Measurements from ENCODE around the gene TM4SF5. TPM values are rescaled to one million over a fixed set of nuclear protein-coding genes. Genes with fewer than 3 reads are reported as not detected.
A peak's percentile ranks its signal among the peaks of the same experiment; 100 is the strongest.

Gene TM4SF5
- total RNA-seq, 1 donor from 2014 or later: not detected

DNA sequence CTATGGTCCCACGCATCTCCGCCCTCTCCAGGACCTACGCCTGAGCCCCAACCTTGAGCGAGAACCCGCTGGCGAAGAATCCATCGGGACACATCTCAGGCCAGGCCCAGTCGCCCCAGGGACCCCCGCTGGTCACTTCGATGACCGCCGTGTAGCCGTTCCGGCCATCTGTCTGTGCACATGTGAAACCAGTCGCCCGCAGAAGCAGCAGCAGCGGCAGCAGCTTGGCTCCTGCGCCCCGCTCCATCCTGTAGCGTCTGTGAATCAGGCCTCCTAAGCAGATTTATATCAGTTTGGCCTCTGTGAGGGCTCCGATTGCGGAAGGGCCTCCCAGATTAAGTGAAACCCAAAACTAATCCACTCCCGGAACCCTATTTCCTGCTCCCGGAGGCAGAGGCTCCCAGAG is 14.4 kb downstream of the TM4SF5 start, which contains the start of gene VMO1:
VMO1 (minus strand) TSS at position 259 of the 406 bp plus-strand sequence; CDS start at position 247, 12 bp downstream.
- intact Hi-C loops (cut with DNase I): loop anchor here (2.0 to 10.0 kb wide), 2 partner anchors 51 to 103 kb away; partner anchors contain the start of genes CXCL16, MED11 and ZMYND15
- ATAC-seq (ENCODE audit: poor library complexity) (no peak), DNase-seq (no peak)

DNA sequence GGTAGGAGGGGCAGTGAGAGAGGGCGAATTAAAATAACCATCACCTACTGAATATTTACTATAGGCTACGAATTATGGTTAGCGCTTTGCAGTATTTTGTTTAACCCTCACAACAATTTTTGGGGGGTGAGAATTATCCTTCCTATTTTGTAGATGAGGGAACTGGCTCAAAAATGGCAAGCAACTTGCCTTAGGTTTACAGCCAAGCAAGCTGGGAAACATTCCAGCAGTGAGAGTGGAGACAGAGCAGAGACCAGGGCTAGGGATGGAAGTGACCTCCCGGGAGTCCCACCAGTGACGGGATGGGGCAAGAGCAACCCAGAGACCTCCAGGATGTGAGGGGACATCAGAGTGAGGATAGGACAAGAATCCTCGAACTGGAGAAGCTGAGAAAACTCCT is 14.8 kb downstream of the TM4SF5 start:
- DNase-seq: no peak
- no peak for ATAC-seq (ENCODE audit: poor library complexity)
- intact Hi-C loops (cut with DNase I): loop anchor here (2.0 to 10.0 kb wide), 2 partner anchors 52 to 102 kb away; partner anchors contain the start of genes CXCL16, MED11 and ZMYND15

DNA sequence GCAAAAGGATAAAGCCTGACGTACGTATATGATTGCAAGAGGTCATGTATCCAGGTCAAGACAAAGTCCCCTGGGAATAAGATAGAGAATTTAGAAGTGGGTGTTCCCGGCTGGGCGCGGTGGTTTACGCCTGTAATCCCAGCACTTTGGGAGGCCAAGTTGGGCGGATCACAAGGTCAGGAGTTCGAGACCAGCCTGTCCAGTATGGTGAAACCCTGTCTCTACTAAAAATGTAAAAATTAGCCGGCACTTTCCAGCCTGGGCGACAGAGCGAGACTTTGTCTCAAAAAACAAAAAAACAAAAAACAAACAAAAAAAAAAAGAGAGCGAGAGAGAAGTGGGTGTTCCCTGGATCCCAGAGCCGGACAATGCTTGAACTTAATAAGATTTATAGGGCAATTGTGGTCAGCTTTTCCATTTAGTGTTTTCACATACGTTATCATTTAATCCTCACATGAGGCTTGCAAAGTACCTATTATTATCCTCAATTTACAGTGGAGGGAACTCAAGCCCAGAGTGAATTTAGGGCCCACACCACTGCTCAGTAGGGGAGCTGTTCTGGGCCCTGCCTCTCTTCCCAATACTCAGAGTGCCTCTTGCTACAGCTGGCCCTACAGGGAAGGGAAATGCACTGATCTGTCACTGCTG is 16.6 kb downstream of the TM4SF5 start:
- ATAC-seq (ENCODE audit: poor library complexity) (no peak), DNase-seq (no peak)
- intact Hi-C loops (cut with DNase I): loop anchor here (10.0 kb wide), 1 partner anchor 53 kb away; the partner anchor contains the start of genes CXCL16, MED11 and ZMYND15

DNA sequence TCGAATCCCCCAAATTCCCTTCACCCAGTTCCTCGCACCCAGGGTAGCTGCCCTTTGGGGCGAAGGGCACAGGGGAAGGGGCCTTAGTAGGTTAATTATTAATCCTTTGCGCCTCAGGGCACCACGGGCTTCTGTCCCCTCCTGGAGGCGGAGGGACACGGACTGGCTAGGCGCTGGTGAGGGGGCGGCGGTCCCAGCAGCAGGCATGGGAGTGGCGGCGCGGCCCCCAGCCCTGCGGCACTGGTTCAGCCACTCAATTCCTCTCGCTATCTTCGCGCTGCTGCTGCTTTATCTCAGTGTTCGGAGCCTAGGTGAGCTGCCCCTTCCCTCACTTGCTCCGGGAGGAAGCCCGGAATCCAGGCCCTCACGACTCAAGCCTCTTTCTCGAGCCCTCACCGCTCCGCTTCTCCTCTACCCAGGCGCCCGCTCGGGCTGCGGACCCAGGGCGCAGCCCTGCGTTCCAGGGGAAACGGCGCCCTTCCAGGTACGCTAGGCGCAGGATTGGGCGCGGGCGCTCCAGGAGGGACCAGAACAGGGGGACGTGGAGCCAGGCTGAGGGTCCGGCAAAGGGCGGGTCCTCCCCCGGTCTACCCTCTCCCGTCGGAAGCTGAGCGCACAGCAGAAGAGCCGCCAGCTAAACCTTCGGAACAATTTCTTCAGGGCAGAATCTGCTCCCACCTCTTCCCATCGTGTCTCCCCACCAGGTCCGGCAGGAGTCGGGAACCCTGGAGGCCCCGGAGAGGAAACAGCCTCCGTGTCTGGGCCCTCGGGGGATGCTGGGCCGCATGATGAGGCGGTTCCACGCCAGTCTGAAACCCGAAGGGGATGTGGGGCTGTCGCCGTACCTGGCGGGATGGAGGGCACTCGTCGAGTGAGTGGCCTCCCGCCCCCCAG is 17.4 kb downstream of the TM4SF5 start, which contains the start of gene GLTPD2:
GLTPD2 (plus strand) TSS at position 158 of the 894 bp plus-strand sequence; CDS start at position 206, 48 bp downstream.
- intact Hi-C loops (cut with DNase I): loop anchor here (10.0 kb wide), 1 partner anchor 54 kb away; the partner anchor contains the start of genes CXCL16, MED11 and ZMYND15
- ATAC-seq (ENCODE audit: poor library complexity) (no peak), DNase-seq (no peak)

DNA sequence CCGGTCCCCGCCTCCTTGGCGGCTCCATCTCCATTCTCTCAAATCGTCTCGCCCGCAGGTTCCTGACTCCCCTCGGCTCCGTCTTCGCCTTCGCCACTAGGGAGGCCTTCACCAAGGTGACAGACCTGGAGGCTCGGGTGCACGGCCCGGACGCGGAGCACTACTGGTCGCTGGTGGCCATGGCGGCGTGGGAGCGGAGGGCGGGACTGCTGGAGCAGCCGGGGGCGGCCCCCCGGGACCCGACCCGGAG is 17.9 kb downstream of the TM4SF5 start:
- ATAC-seq (ENCODE audit: poor library complexity): no peak
- intact Hi-C loops (cut with DNase I): loop anchor here (10.0 kb wide), 1 partner anchor 55 kb away; the partner anchor contains the start of genes CXCL16, MED11 and ZMYND15

DNA sequence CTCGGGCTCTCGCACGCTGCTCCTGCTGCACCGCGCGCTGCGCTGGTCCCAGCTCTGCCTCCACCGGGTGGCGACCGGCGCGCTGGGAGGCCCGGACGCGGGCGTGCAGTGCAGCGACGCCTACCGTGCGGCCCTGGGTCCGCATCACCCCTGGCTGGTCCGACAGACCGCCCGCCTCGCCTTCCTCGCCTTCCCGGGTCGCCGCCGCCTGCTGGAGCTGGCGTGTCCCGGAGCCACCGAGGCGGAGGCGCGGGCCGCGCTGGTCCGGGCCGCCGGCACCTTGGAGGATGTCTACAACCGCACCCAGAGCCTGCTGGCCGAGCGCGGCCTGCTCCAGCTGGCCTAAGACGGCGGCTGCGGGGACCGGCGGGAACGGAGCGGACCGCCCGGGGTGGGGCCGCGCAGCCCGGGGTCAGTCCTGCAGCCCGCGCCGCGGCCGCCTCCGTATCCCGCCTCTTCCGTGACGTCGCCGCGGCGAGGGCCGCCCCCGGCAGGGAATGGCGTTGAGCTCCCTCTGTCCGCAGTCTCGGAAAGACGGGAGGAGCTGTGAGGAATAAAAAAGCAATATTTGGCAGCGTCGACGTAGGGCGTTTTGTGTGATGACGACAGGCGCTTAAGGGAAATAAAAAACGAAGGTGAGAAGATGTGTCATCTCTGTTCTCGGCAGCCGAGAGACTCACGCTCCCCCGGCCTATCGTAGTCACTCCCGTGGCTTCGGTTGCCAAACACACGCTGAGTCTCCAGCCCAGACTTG is 18.4 kb downstream of the TM4SF5 start:
- ATAC-seq (ENCODE audit: poor library complexity) (peak; percentile 97), DNase-seq (peak; percentile 91)
- intact Hi-C loops (cut with DNase I): loop anchor here (10.0 kb wide), 1 partner anchor 55 kb away; the partner anchor contains the start of genes CXCL16, MED11 and ZMYND15

More for the DNA sequence above, 17.9 kb downstream of the TM4SF5 start:
- no peak for DNase-seq

DNA sequence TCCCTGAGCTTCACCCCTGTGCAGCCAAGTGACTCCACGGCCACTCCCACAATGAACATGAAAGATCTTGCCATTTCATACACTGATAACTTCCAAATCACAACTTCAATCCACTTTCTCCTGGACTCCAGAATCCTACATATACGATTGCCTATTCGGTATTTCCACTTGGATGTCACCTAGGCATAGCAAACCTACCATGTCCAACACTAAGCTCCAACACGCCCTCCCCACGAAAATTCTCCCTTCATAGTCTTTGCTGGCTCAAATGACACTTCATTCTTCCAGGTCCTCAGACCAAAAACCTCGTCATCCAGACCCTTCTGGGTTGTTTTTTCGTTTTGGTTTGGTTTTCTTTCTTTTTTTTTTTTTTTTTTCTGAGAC is 19.0 kb downstream of the TM4SF5 start:
- intact Hi-C loops (cut with DNase I): no loop called here
- ATAC-seq (ENCODE audit: poor library complexity): no peak
- DNase-seq: no peak

DNA sequence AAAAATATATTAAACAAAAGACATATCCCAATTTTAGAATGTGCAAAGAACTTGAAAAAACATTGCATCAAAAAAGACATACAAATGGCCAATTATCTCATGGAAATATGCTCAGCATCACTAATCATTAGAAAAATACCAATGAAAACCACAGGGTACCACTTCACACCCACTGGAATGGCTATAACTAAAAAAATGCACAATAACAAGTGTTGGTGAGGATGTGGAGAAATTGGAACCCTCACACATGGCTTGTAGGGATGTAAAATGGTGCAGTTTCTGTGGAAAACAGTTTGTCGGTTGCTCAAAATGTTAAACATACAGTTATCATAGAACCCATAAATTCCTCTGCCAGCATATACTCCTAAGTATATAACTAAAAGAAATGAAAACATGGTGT is 23.5 kb downstream of the TM4SF5 start:
- no peak for DNase-seq
- intact Hi-C loops (cut with DNase I): loop anchor here (5.0 kb wide), 1 partner anchor 42 kb away; no protein-coding TSS in a partner anchor
- no peak for ATAC-seq (ENCODE audit: poor library complexity)

DNA sequence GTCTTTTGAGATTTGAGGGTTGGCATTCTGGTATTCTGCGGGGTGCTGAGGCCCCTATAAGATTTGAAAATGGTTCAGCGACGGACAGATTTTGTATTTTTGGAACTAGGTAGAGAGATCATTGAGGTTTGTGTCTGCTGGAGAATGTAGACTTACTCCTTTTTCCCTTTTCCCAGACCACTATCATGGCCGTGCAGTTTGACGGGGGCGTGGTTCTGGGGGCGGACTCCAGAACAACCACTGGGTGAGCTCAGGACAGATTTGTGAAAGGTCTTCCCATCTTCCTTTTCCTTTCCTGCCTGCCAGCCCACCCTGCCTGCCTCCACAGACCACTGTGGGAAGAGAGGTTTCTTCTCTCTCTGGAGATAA is 24.9 kb downstream of the TM4SF5 start:
- intact Hi-C loops (cut with DNase I): loop anchor here (5.0 kb wide), 1 partner anchor 41 kb away; no protein-coding TSS in a partner anchor
- ATAC-seq (ENCODE audit: poor library complexity): peak; percentile 21
- DNase-seq: no peak

DNA sequence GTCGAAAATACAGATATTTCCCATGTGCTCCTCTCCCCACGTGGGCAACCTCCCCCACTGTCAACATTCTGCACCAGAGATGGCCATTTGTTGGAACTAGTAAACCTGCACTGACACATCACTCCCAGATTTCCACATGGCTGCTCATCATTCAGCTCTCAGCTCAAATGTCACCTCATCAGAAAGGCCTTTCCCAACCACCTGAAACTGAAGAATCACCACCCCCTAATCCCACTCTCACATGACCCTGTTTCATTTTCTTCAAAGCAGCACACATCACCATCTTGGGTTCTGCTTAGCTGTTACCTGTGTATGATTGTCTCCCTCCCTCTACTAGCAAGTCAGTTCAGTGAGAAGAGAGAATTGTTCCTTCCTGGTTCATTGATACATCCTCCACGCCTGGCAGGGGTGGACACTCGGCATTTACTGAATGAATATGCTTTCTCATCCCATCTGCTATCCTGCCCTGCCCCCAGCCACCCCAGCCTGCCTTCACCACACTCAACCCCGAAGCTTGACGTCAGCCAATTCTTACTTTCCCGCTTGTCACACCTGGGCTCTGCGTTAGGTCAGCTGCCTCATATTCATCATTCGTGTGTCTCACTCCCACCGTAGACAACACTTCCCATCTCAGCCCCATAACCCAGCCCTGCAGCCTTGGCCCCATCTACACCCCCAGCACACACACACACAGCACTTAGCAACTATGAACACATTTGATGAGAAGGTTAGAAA is 28.9 kb downstream of the TM4SF5 start:
- ATAC-seq (ENCODE audit: poor library complexity) (no peak), DNase-seq (no peak)
- intact Hi-C loops (cut with DNase I): no loop called here

DNA sequence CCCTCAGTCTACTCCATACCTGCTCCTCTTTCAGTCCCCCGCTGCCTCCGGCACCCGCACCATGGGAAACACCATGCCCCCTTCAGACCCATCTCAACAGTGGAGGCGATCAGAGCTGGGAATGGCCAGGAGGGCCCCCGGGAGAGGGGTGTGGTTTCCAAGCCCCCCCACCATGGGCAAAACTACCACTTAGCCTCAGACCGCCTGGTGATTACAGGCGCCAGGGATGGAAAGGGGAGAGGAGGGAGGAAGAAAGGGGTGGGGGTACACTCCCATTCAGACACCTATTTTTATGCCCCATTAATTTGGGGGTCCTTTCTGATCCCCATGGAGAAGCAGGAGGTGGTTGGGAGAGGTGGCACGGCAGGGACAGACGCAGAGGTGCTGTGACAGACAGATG is 30.5 kb downstream of the TM4SF5 start, which contains the start of gene C17orf114:
C17orf114 (minus strand) TSS at position 101 of the 400 bp plus-strand sequence.
- intact Hi-C loops (cut with DNase I): no loop called here
- ATAC-seq (ENCODE audit: poor library complexity): no peak
- DNase-seq: no peak

DNA sequence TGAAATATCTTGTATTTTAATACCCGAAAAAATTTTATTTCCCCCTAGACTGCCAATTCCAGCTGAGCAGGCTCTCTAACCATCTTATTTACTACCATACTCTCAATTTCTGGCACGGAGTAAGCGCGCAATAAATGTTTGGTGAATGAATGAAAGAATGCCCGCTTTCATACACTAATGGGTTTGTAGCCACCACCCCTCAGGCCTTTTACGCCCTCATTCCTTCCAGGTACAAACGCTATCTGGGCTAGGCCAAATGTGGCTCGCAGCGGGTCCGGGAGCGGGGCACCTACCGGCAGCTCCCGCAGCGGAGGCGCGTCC is 34.7 kb downstream of the TM4SF5 start:
- ATAC-seq (ENCODE audit: poor library complexity) (no peak), DNase-seq (peak; percentile 45)
- intact Hi-C loops (cut with DNase I): no loop called here

DNA sequence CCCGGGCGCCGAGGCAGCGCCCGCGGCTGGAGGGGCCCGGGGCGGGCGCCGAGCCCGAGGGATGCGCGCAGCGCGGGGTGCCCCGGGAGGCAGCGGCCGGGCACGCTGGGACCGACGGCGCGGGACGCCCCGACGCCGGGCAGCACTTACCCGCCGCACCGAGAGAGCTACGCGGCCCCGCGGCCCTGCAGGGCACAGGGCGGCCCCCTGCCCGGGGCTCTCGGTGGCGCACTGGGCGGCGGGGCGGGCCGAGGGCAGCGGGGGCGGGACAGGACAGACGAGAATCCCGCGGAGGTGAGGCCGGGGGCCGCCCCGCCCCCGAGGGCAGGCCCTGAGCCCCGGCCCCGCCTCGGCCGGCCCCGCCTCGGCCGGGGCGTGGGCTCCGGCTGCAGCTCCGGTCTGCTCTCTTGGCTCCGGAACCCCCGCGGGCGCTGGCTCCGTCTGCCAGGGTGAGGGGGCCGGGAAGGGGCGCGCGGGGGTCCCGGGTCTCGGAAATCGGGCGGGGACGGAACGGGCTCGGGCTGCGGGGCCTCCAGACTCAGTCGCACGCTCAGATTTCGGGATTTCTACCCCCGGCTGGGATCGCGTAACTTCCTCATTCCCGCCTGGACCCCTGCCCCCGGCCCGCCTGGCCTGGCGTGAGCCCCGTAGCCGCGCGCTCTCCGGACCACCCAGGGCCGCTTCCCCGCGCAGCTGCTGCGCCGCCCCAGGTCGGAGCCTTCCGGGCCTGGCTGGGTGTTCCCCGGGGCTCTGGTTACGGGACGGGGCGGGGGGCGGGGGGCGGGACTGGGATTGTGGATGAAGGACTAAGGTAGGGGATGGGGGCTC is 35.3 kb downstream of the TM4SF5 start, which contains the start of gene PLD2:
PLD2 (plus strand) TSS at position 376 of the 828 bp plus-strand sequence. CDS start 621 bp downstream, outside the sequence.
- DNase-seq (peak; percentile 94), ATAC-seq (ENCODE audit: poor library complexity) (peak; percentile 98)
- intact Hi-C loops (cut with DNase I): no loop called here

DNA sequence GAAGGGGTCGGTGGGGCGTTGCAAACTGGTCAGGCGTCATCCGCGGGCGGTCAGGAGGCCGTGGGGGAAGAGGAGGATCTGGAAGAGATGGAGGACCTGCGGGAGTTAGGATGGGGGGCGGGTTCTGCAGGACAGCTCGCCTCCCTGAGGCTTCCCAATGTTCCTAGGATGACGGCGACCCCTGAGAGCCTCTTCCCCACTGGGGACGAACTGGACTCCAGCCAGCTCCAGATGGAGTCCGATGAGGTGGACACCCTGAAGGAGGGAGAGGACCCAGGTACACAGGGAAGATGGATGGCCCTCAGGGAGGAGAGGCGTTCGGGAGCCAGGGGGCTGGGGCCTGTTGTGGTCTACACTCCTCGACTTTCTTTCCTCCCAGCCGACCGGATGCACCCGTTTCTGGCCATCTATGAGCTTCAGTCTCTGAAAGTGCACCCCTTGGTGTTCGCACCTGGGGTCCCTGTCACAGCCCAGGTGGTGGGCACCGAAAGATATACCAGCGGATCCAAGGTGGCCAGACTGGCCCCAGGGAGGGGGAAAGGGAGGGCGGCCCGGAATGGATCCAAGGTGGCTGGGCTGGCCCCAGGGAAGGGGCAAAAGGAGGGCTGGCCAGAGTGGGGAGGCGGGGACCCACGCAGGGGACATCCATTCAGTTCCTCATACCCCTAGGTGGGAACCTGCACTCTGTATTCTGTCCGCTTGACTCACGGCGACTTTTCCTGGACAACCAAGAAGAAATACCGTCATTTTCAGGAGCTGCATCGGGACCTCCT is 36.1 kb downstream of the TM4SF5 start:
- intact Hi-C loops (cut with DNase I): no loop called here

DNA sequence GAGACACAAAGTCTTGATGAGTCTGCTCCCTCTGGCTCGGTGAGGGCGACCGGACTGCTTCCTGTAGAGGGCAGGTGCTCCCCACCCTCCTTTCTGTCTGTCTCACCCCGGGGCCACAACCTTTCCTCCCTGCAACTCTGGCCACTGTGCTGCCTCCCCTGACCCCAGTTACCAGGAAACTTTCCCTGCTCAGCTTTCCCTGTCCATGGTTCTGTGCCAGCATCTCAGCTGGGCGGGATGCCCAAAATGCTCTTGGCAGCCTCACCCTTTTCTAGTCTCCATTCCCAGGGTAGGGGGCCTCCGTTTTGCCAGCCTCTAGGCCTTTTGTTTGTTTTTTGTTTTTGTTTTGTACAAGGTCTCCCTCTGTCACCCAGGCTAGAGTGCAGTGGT is 36.7 kb downstream of the TM4SF5 start:
- ATAC-seq (ENCODE audit: poor library complexity) (peak; percentile 37), DNase-seq (peak; percentile 83)
- intact Hi-C loops (cut with DNase I): no loop called here

More for the DNA sequence above, 36.1 kb downstream of the TM4SF5 start:
- ATAC-seq (ENCODE audit: poor library complexity) (peak; percentile 10), DNase-seq (peak; percentile 49)

DNA sequence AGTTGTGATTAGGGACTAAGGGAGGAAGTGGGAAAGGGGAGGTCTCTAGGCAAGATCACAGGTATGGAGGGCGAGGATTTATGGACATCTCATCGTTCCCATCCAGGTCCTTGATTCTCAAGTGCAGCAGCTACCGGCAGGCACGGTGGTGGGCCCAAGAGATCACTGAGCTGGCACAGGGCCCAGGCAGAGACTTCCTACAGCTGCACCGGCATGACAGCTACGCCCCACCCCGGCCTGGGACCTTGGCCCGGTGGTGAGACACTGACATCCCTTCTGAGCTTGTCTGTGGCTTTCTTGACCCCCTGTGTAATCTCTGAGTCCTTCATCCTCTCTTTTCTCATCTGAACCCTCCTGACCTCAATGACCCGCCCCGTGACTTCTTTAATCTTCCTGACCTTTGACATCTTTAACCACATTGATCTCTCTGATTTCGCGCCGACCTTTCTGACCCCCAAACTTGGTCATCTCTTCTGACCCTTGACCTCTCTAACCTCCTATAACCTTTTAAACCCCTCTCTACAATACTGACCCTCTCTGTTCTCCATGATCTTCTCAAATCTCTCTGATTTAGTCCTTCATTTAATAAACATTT is 39.1 kb downstream of the TM4SF5 start:
- DNase-seq: peak; percentile 57
- intact Hi-C loops (cut with DNase I): no loop called here
- no peak for ATAC-seq (ENCODE audit: poor library complexity)
